22Rv1 (cell line): ENCODE data around the gene ELMOD1.

ENCODE experiments used
- ZFX ChIP-seq: fragments of 450-650 bp; IDR thresholded peaks from 2 replicates; pipeline ENCODE4 v1.6.1; 2017; ENCODE audit warnings: antibody characterized with exemption, borderline replicate concordance
- TF ChIP-seq, protein P1 (sequence below): fragments of 450-650 bp; IDR thresholded peaks from 2 replicates; pipeline ENCODE4 v1.5.1; 2017; ENCODE audit warnings: mild to moderate bottlenecking

DNA sequence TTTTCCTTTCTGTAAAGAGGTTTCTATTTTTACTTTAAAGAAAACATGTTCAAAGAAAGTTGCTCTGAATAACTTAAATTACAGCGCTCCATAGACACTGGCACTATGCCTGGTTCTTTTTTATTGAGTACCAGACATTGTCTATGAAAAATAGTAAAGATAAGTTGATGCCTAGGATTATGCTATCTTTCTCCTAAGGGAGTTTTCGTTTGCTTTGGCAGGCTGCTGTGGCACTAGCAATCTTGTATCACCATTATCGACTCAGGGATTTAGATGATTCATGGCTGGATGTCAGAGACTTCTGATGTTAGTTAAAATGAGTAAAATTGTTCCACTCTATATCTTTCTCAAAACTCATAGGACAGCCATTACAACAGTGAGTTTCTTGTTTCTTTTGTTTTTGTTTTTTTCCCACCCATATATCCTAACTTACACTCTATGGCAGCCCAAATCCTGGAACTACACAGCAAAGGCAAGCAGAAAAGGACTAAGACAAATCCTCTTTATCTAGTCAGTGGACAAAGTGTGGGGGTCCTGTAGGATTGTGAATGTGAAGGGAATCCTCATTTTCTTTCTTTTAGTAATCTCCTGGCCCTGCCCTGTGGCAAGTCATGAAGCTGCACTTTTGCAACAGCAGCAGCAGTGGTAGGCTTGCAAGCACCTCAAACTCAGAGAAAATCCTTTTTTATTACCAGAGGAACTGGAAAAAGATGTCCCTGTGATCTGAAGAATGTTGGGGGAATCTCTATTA is 100.2 kb downstream of the ELMOD1 start:
- TF ChIP-seq, protein P1, sequence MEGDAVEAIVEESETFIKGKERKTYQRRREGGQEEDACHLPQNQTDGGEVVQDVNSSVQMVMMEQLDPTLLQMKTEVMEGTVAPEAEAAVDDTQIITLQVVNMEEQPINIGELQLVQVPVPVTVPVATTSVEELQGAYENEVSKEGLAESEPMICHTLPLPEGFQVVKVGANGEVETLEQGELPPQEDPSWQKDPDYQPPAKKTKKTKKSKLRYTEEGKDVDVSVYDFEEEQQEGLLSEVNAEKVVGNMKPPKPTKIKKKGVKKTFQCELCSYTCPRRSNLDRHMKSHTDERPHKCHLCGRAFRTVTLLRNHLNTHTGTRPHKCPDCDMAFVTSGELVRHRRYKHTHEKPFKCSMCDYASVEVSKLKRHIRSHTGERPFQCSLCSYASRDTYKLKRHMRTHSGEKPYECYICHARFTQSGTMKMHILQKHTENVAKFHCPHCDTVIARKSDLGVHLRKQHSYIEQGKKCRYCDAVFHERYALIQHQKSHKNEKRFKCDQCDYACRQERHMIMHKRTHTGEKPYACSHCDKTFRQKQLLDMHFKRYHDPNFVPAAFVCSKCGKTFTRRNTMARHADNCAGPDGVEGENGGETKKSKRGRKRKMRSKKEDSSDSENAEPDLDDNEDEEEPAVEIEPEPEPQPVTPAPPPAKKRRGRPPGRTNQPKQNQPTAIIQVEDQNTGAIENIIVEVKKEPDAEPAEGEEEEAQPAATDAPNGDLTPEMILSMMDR: no peak
- no peak for TF ChIP-seq ZFX
